ENCODE measurements around the gene GNA12.
"Not testable (repeated sequence)": the region's sequence is repeated elsewhere in the genome, so short reads cannot be mapped to it uniquely, and the experiment has no call there.

Gene GNA12

DNA sequence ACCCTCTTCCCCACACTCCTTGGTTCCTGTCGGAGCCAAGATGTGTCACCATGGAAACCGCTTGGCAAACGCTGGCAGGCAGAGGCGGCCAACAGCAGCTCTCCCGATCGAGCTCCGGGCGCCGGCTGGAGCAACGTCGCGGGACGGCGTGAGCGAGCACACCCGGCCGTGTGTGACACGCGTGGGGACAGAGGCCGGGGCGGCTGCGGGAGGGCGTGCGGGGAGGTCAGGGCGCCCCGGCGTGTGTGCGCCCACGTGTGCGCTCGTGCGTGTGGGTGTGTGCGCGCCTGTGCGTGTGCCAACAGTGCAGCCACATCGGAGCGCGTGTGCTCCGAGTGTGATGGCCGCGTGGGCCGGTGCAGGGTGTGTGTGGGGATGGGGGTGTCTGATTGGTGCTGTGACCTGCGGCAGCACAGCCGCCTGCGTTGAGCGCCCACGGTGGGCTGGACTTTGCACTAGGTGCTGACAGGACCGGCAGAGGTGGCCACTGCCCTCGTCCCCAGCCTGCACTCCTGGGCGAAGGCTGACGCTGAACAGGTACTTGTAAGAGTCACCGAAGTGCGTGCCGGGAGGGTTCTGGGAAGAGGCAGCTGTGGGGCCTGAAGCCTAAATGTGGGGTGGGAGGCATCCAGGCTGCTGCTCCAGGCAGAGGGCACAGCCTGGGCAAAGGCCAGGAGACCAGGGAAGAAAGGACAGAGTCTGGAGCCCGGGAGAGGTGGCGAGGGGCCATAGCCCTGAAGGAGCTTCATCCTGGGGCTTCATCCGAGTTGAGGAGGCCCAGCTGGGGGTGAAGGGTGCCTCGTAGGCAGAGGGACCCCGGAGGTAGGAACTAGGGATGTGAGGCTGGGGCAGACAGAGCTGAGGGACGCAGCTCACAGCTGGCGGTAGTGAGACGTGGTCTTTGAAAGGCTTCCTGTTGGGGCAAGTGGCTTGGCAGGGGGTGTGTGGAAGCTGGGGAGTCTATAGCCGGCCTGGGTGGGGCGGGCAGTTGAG, 164.7 kb downstream of the GNA12 start:
- DNase-seq; in situ Hi-C loops (cut with HindIII; ENCODE audit: low pct_ligation_motif_present, low pct_unique_long_range_greater_than_20kb, low sequenced_read_pairs): not testable (repeated sequence)

DNA sequence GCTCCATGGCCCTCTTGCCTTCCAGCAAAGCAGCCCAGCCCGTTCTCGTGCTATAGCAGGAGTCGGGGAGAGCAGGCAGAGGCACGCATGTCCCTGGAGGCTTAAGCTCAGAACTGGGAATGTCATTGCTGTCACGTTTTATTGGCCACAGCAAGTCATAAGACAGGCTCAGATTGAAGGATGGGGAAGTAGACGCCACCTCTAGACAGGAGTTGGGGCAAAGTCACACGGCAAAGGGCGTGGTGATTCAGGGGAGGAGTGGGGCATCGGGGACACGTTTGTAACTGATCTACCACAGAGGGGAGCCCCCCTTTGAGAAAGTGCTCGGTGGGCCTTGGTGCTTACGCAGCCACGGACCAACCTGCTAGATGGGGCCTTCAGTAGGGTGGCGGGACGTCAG, 165.7 kb downstream of the GNA12 start:
- DNase-seq; in situ Hi-C loops (cut with HindIII; ENCODE audit: low pct_ligation_motif_present, low pct_unique_long_range_greater_than_20kb, low sequenced_read_pairs): not testable (repeated sequence)
